Neural progenitor cell (in vitro differentiated cells): Measurements from ENCODE around the gene JPT2. TPM values are rescaled to one million over a fixed set of nuclear protein-coding genes. Genes with fewer than 3 reads are reported as not detected.

Experiments used
- DNase-seq: peaks from one replicate; pipeline ENCODE4 v3.0.0-alpha.2; 2016; ENCODE audit warnings: low spot score
- H2AFZ ChIP-seq: fragments of 200-600 bp; sonication (generic); replicated peaks from 2 replicates; pipeline ENCODE4 v1.6.1; 2016; ENCODE audit warnings: antibody characterized with exemption
- H3F3A ChIP-seq: fragments of 200-600 bp; sonication (generic); 2 replicates; pipeline ENCODE4 v1.6.1; 2016; ENCODE audit warnings: antibody characterized with exemption, low read depth
- H3K27ac ChIP-seq: fragments of 200-600 bp; sonication (generic); 2 replicates; pipeline ENCODE4 v1.5.1; 2016; ENCODE audit warnings: mild to moderate bottlenecking
- H3K27me3 ChIP-seq: fragments of 200-600 bp; sonication (generic); 2 replicates; pipeline ENCODE4 v1.6.1; 2016; ENCODE audit warnings: mild to moderate bottlenecking, moderate library complexity
- H3K36me3 ChIP-seq: fragments of 200-600 bp; sonication (generic); 2 replicates; pipeline ENCODE4 v1.5.1; 2016
- H3K4me1 ChIP-seq: fragments of 200-600 bp; sonication (generic); 2 replicates; pipeline ENCODE4 v1.6.1; 2016; ENCODE audit warnings: mixed run types
- H3K4me2 ChIP-seq: fragments of 200-600 bp; sonication (generic); 2 replicates; pipeline ENCODE4 v1.6.1; 2016
- H3K4me3 ChIP-seq: fragments of 200-600 bp; sonication (generic); 2 replicates; pipeline ENCODE4 v1.5.1; 2016
- H3K79me2 ChIP-seq: fragments of 200-600 bp; sonication (generic); 2 replicates; pipeline ENCODE4 v1.6.1; 2016; ENCODE audit warnings: low read depth
- H3K9ac ChIP-seq: fragments of 200-600 bp; sonication (generic); 2 replicates; pipeline ENCODE4 v1.6.1; 2016
- H3K9me3 ChIP-seq: fragments of 200-600 bp; sonication (generic); 2 replicates; pipeline ENCODE4 v1.5.1; 2016; ENCODE audit warnings: low read depth
- H4K20me1 ChIP-seq: fragments of 200-600 bp; sonication (generic); 2 replicates; pipeline ENCODE4 v1.6.1; 2016; ENCODE audit warnings: low read depth
- H3K27ac Mint-ChIP-seq: 3 replicates; pipeline ENCODE4 v1.8.0; 2021; ENCODE audit warnings: mixed read lengths
- H3K27me3 Mint-ChIP-seq: 2 replicates; pipeline ENCODE4 v1.8.0; 2022; ENCODE audit warnings: low read depth, mild to moderate bottlenecking, inconsistent platforms, moderate library complexity, mixed read lengths; ENCODE audit not compliant: insufficient read depth
- H3K36me3 Mint-ChIP-seq: 3 replicates; pipeline ENCODE4 v1.8.0; 2021; ENCODE audit warnings: mixed read lengths
- H3K4me1 Mint-ChIP-seq: 3 replicates; pipeline ENCODE4 v1.8.0; 2021; ENCODE audit warnings: mixed read lengths
- H3K4me3 Mint-ChIP-seq: 3 replicates; pipeline ENCODE4 v1.8.0; 2021; ENCODE audit warnings: mild to moderate bottlenecking, moderate library complexity, mixed read lengths
- H3K9me3 Mint-ChIP-seq: 3 replicates; pipeline ENCODE4 v1.8.0; 2020; ENCODE audit warnings: mixed read lengths
- EZH2 ChIP-seq: fragments of 200-600 bp; sonication (generic); IDR thresholded peaks from 2 replicates; pipeline ENCODE4 v1.6.1; 2017; ENCODE audit warnings: antibody characterized with exemption, mild to moderate bottlenecking, moderate library complexity
- EZH2phosphoT487 ChIP-seq: fragments of 200-600 bp; sonication (generic); IDR thresholded peaks from 2 replicates; pipeline ENCODE4 v1.6.1; 2017; ENCODE audit warnings: antibody characterized with exemption
- total RNA-seq: library from RNA; depleted of rRNA; stranded (reverse); fragments of >200 nt; gene quantifications from 2 replicates; pipeline ENCODE4 v1.2.3, GENCODE V29; 2015; ENCODE audit warnings: low replicate concordance
- TF ChIP-seq, protein P1 (sequence below): fragments of 200-600 bp; sonication (generic); IDR thresholded peaks from 2 replicates; pipeline ENCODE4 v1.5.1; 2017; ENCODE audit warnings: antibody characterized with exemption, mild to moderate bottlenecking

Gene JPT2
- total RNA-seq, 1 donor from 2014 or later, result 187 TPM

DNA sequence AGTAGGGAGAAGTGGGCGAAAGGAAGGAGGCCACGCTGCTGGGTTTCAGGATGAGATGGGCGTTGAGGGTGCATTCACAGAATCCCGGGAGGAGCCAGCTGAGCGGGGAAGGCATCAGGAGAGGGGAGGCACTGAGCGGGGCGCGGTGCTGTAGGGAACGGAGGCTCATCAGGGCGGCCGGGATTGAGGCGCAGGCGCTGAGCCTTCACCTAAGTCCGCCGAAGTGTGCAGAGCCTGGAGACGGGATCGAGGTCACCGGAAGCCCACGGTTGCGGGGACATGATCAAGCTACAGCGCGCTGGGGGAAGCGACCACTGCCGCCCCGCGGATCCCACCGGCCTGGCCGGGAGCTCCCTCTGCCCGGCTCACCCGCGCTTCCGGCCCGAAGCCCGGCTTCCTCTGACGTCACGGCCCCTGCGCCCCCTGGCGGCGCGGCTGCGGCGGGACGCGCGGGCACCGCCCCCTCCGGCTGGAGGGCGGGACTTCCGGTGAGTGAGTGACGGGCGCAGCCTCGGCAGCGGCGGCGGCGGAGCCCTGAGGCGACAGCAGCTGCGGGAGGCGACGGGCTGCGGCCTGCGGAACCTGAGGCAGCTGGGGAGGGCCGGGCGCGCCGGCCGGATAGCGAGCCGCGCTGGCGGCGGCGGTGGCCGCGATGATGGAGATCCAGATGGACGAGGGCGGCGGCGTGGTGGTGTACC lies 27.8 kb downstream of the JPT2 start, which contains the start of gene MAPK8IP3:
MAPK8IP3 (plus strand) TSS at position 508 of the 698 bp plus-strand sequence; CDS start at position 653, 145 bp downstream.
- peak within 1 kb of the TSS; percentile 98 for H3K4me2 ChIP-seq

DNA sequence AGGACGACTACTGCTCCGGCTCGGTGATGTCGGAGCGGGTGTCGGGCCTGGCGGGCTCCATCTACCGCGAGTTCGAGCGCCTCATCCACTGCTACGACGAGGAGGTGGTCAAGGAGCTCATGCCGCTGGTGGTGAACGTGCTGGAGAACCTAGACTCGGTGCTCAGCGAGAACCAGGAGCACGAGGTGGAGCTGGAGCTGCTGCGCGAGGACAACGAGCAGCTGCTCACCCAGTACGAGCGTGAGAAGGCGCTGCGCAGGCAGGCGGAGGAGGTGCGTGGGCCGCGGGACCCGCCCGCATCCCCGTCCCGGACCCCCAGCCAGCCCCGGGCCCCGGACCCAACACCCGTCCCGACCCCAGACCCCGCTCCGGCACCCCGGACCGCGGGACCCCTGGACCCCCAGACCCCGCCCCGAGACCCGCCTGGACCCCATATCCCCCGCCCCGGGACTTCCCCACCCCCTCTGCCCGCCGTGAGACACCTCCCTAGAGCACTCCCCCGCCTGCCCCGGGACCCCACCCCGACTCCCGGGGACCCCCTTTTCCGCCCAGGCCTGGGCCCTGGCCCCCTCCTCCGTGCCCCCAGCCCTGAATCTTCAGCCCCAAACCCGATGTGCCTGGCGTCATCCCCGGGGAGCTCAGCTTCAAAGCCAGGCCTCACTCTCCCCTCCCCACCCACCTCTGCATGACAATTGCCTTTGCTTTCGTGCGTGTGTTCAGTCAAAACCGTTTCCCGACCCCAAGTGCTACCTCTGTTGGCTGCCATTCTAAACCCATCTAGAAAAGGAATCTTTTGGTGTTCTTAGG lies 28.5 kb downstream of the JPT2 start:
- peaks cover 13% of the 10 kb centered on the region for H3K27me3 Mint-ChIP-seq
- no peak overlapping the region for H3K27ac ChIP-seq

More for the DNA sequence above, 27.8 kb downstream of the JPT2 start, which contains the start of gene MAPK8IP3:
- Histone ChIP-seq H3K9me3 (no peaks in the 10 kb centered on the region), H3K27ac (peak within 1 kb of the TSS; percentile 76), H3K27me3 (no peaks in the 10 kb centered on the region), H3K4me3 (peak within 1 kb of the TSS; percentile 79), H3K4me1 (no peaks in the 10 kb centered on the region), H4K20me1 (peaks cover 44% of the 10 kb centered on the region), H3F3A (peaks cover 39% of the 10 kb centered on the region), H3K79me2 (peaks cover 46% of the 10 kb centered on the region), H3K9ac (peak within 1 kb of the TSS; percentile 74), H2AFZ (peak within 1 kb of the TSS; percentile 71), H3K36me3 (no peaks in the 10 kb centered on the region)
- Mint-ChIP-seq H3K4me1 (peaks cover 23% of the 10 kb centered on the region), H3K36me3 (peaks cover 14% of the 10 kb centered on the region), H3K27ac (peak within 1 kb of the TSS; percentile 97), H3K27me3 (peaks cover 13% of the 10 kb centered on the region), H3K9me3 (no peaks in the 10 kb centered on the region), H3K4me3 (peak within 1 kb of the TSS; percentile 98)
- TF ChIP-seq EZH2phosphoT487 (no peak), EZH2 (no peak)
- TF ChIP-seq, protein P1, sequence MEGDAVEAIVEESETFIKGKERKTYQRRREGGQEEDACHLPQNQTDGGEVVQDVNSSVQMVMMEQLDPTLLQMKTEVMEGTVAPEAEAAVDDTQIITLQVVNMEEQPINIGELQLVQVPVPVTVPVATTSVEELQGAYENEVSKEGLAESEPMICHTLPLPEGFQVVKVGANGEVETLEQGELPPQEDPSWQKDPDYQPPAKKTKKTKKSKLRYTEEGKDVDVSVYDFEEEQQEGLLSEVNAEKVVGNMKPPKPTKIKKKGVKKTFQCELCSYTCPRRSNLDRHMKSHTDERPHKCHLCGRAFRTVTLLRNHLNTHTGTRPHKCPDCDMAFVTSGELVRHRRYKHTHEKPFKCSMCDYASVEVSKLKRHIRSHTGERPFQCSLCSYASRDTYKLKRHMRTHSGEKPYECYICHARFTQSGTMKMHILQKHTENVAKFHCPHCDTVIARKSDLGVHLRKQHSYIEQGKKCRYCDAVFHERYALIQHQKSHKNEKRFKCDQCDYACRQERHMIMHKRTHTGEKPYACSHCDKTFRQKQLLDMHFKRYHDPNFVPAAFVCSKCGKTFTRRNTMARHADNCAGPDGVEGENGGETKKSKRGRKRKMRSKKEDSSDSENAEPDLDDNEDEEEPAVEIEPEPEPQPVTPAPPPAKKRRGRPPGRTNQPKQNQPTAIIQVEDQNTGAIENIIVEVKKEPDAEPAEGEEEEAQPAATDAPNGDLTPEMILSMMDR, result peak; percentile 90
- peak; percentile 97 for DNase-seq

DNA sequence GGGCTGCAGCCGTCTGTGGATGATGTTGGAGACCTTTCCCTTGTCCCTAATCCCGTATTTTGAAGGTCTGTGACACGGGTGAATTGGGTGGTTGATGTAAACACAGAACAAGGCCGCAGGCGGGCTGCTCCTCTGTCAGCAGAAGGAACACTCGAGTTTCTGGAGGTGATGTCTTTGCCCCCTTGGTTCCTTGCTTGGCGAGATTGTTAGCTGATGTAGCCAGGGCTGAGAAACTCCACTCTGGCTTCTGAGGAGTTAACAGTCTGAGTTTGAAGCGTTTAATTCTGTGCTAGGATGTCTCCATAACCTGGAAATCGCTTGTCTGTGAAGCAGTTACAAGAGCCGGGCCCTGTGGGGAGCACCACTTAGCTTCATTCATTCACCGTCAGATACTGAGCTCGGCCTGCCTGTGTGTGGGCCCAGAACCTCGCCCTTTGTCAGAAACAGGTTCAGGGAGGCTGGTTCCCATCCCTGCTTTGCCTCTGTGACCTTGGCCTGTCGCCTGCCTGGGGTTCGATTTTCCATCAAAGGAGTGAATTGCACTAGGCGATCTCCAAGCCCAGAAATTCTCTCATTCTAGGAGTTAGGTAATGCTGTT lies 29.2 kb downstream of the JPT2 start:
- Histone ChIP-seq H3K4me1 (peaks cover 3% of the 10 kb centered on the region), H3K27me3 (no peaks in the 10 kb centered on the region), H3K27ac (no peak overlapping the region), H3K36me3 (no peaks in the 10 kb centered on the region), H3K4me3 (peak overlapping the region; percentile 79), H3K9ac (peak overlapping the region; percentile 68), H4K20me1 (peaks cover 59% of the 10 kb centered on the region), H2AFZ (no peak overlapping the region), H3F3A (peaks cover 35% of the 10 kb centered on the region), H3K79me2 (peaks cover 57% of the 10 kb centered on the region), H3K4me2 (peak overlapping the region; percentile 98), H3K9me3 (no peaks in the 10 kb centered on the region)
- peak; percentile 48 for DNase-seq
- Mint-ChIP-seq H3K27ac (peak overlapping the region; percentile 60), H3K27me3 (peaks cover 11% of the 10 kb centered on the region), H3K36me3 (peaks cover 4% of the 10 kb centered on the region), H3K4me3 (peak overlapping the region; percentile 94), H3K4me1 (peaks cover 23% of the 10 kb centered on the region), H3K9me3 (no peaks in the 10 kb centered on the region)
- TF ChIP-seq EZH2phosphoT487, result no peak
- TF ChIP-seq, protein P1, result no peak
- TF ChIP-seq EZH2, result no peak

More for the DNA sequence above, 28.5 kb downstream of the JPT2 start:
- TF ChIP-seq, protein P1, result no peak
- Mint-ChIP-seq H3K9me3 (no peaks in the 10 kb centered on the region), H3K4me3 (peak overlapping the region; percentile 94), H3K27ac (peak overlapping the region; percentile 60), H3K4me1 (peaks cover 23% of the 10 kb centered on the region), H3K36me3 (peaks cover 7% of the 10 kb centered on the region)
- Histone ChIP-seq H3K4me3 (peak overlapping the region; percentile 79), H3K9me3 (no peaks in the 10 kb centered on the region), H3K4me2 (peak overlapping the region; percentile 98), H2AFZ (peak overlapping the region; percentile 71), H3K79me2 (peaks cover 53% of the 10 kb centered on the region), H3K27me3 (no peaks in the 10 kb centered on the region), H3K36me3 (no peaks in the 10 kb centered on the region), H4K20me1 (peaks cover 52% of the 10 kb centered on the region), H3K9ac (peak overlapping the region; percentile 74), H3K4me1 (no peaks in the 10 kb centered on the region), H3F3A (peaks cover 39% of the 10 kb centered on the region)
- peak; percentile 44 for DNase-seq
